Measurements from ENCODE around the gene SLC36A3. TPM values are rescaled to one million over a fixed set of nuclear protein-coding genes. Genes with fewer than 3 reads are reported as not detected.

SLC36A3 gene
- total and polyA plus RNA-seq, 2 of the 8 experiments (the other 6 are each of a cell fraction or from before 2014, with no cell fraction given) = not detected

DNA sequence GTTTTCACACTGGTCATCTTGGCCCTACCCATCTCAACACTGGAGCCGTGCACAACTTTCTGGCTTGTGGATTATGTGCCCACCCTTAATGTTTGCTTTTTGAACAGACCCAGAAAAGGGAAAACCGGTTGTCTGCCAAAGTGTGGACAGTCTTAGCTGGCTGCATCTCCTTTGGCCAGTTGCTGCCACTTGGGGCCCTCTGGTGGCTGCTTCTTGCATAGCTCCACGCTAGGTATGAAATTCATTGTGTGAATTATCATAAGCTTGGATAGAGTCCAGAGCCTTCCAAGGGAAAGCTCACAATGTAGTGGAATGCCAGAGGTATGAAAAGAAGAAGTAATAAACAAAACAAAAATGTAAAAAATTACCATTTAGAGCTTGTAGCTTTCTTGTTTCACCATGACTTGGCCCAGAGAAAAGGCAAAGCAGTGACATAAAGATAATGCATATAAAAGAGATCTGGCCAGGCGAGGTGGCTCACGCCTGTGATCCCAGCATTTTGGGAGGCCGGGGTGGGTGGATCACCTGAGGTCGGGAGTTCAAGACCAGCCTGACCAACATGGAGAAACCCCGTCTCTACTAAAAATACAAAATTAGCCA lies 12.5 kb upstream of the SLC36A3 start:
- CTCF ChIA-PET (ENCODE audit: partially characterized antibody) = interaction anchor here (0.7 to 4.8 kb wide), 43 partner anchors 8 to 426 kb away, joined by 3 to 45 read pairs (median 4); partner anchors contain the start of genes CCDC69, GM2A and SLC36A3
- H3K23ac ChIP-seq (ENCODE audit: insufficient read length) = no peak overlapping the region
- H4K8ac ChIP-seq (ENCODE audit: extremely low read depth, insufficient read depth, low read length) = no peak overlapping the region
- no peaks in the 10 kb centered on the region for H3K27me3 ChIP-seq (replicated peaks in 1 of 4; ENCODE audit: control insufficient read depth in 3 of 4, extremely low read depth in 1 of 4, insufficient read depth in 3 of 4, low read length in 3 of 4)
- WGBS, 2 experiments (ENCODE audit: extremely low coverage in 1 of 2, insufficient coverage in 1 of 2, insufficient read length in 1 of 2, insufficient replicate concordance in 2 of 2, low coverage in 1 of 2, low lambda C conversion rate in 2 of 2, missing lambda C conversion rate in 1 of 2) = 58% methylated on average over 8 of the region's 8 CpGs; no CpG with 5 or more reads in 1 of the 2 experiments
- no peak overlapping the region for H2BK12ac ChIP-seq (ENCODE audit: low read depth, low read length)
- no peak overlapping the region for H3K56ac ChIP-seq (replicated peaks; ENCODE audit: insufficient read length, low read depth, low read length)
- no peak overlapping the region for H4K5ac ChIP-seq (ENCODE audit: insufficient read length, low read depth, low read length)
- H3K4ac ChIP-seq (replicated peaks; ENCODE audit: insufficient read length, low read depth, low read length) = no peak overlapping the region
- H2AFZ ChIP-seq (ENCODE audit: low read length) = no peak overlapping the region
- H3K4me3 ChIP-seq (ENCODE audit: extremely low read depth in 1 of 4, insufficient read depth in 2 of 4, low read depth in 3 of 4, low read length in 4 of 4) = no peak overlapping the region
- no peak overlapping the region for H4K91ac ChIP-seq (replicated peaks; ENCODE audit: insufficient read length, low read length)
- no peaks in the 10 kb centered on the region for H3K23me2 ChIP-seq (ENCODE audit: low read depth, low read length)
- H3K9me3 ChIP-seq (ENCODE audit: insufficient read depth in 2 of 2, low read depth in 1 of 2, low read length in 1 of 2) = no peaks in the 10 kb centered on the region
- H3K79me1 ChIP-seq (ENCODE audit: low read depth, low read length) = no peaks in the 10 kb centered on the region
- no peaks in the 10 kb centered on the region for H4K20me1 ChIP-seq (replicated peaks in 1 of 2; ENCODE audit: control insufficient read depth in 1 of 2, insufficient read depth in 2 of 2, low read length in 2 of 2)
- H2BK120ac ChIP-seq (replicated peaks; ENCODE audit: low read depth, low read length) = no peak overlapping the region
- no peak overlapping the region for H3K18ac ChIP-seq (ENCODE audit: extremely low read depth, low read length)
- peaks cover 0 to 2% (median 0%) of the 10 kb centered on the region in 4 experiments; a peak in 2 of 7 replicates for H3K4me1 ChIP-seq (replicated peaks in 1 of 4; ENCODE audit: control insufficient read depth in 3 of 4, insufficient read depth in 4 of 4, low read length in 3 of 4)
- no peak overlapping the region for H2BK5ac ChIP-seq (ENCODE audit: low read depth, low read length)
- no peak overlapping the region for H3K9ac ChIP-seq (replicated peaks in 1 of 4; ENCODE audit: extremely low read depth in 1 of 4, low read depth in 3 of 4, low read length in 3 of 4)
- POLR2A ChIA-PET (ENCODE audit: partially characterized antibody) = no interaction called here
- no peaks in the 10 kb centered on the region for H3K36me3 ChIP-seq (ENCODE audit: control insufficient read depth in 2 of 4, insufficient read depth in 4 of 4, low read length in 3 of 4)
- H2AK5ac ChIP-seq (ENCODE audit: low read depth, low read length) = no peak overlapping the region
- FAIRE-seq (peak; percentile 78), DNase-seq (ENCODE audit: low read depth in 1 of 2, low spot score in 2 of 2) (peak in 1 of 2 experiments; percentile 85)
- no peak overlapping the region for H3K14ac ChIP-seq (ENCODE audit: insufficient read length)
- H3K4me2 ChIP-seq (ENCODE audit: insufficient read depth in 1 of 2, low read depth in 2 of 2, low read length in 2 of 2) = no peak overlapping the region
- H3K79me2 ChIP-seq (ENCODE audit: control insufficient read depth in 1 of 2, insufficient read depth in 2 of 2, low read length in 2 of 2) = no peaks in the 10 kb centered on the region
- H2BK20ac ChIP-seq (ENCODE audit: low read length) = no peak overlapping the region
- no peak overlapping the region for H3K27ac ChIP-seq (ENCODE audit: low read depth, low read length)
- H2BK15ac ChIP-seq (ENCODE audit: low read length) = no peak overlapping the region
- TF ChIP-seq SAP30 (IDR thresholded peaks at IDR 0.05; ENCODE audit: insufficient read depth, insufficient replicate concordance, low read length) (no peak), HDAC6 (IDR thresholded peaks at IDR 0.05; ENCODE audit: low read depth, low read length) (no peak), SIN3A (conservative IDR thresholded peaks at IDR 0.05 in 1 of 2, IDR thresholded peaks at IDR 0.05 in 1 of 2; ENCODE audit: low read depth in 1 of 2, low read length in 2 of 2) (no peak), RAD21 (IDR thresholded peaks at IDR 0.05 in 1 of 2, conservative IDR thresholded peaks at IDR 0.05 in 1 of 2; ENCODE audit: low read depth in 2 of 2, low read length in 2 of 2) (peak; percentile 74 to 87), BRCA1 (IDR thresholded peaks at IDR 0.05; ENCODE audit: low read depth, low read length) (no peak), RBBP5 (IDR thresholded peaks at IDR 0.05; ENCODE audit: borderline replicate concordance, low read depth, low read length) (no peak), KDM1A (IDR thresholded peaks at IDR 0.05; ENCODE audit: borderline replicate concordance, low read length) (no peak), TEAD4 (IDR thresholded peaks at IDR 0.05; ENCODE audit: low read depth, low read length) (peak; percentile 51; the same call in 1 of the 2 replicates)
- TF ChIP-seq, protein P1, sequence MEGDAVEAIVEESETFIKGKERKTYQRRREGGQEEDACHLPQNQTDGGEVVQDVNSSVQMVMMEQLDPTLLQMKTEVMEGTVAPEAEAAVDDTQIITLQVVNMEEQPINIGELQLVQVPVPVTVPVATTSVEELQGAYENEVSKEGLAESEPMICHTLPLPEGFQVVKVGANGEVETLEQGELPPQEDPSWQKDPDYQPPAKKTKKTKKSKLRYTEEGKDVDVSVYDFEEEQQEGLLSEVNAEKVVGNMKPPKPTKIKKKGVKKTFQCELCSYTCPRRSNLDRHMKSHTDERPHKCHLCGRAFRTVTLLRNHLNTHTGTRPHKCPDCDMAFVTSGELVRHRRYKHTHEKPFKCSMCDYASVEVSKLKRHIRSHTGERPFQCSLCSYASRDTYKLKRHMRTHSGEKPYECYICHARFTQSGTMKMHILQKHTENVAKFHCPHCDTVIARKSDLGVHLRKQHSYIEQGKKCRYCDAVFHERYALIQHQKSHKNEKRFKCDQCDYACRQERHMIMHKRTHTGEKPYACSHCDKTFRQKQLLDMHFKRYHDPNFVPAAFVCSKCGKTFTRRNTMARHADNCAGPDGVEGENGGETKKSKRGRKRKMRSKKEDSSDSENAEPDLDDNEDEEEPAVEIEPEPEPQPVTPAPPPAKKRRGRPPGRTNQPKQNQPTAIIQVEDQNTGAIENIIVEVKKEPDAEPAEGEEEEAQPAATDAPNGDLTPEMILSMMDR (IDR thresholded peaks at IDR 0.05; ENCODE audit: control extremely low read depth in 1 of 3, insufficient read depth in 1 of 3, low read depth in 1 of 3, low read length in 3 of 3) = peak; percentile 81 to 90 (median 89)

Measured in H1 (cell line).